HFFc6 (cell line): ENCODE results near the gene EPHB1. TPM values are rescaled to one million over a fixed set of nuclear protein-coding genes. Genes with fewer than 3 reads are reported as not detected.

Source experiments
- DNase-seq: peaks from one replicate; pipeline ENCODE4 v3.0.0-alpha.2; 2018
- H3K27ac Mint-ChIP-seq: 2 replicates; pipeline ENCODE4 v1.8.0; 2020; ENCODE audit warnings: mild to moderate bottlenecking, mixed read lengths
- H3K27me3 Mint-ChIP-seq: 2 replicates; pipeline ENCODE4 v1.8.0; 2021; ENCODE audit warnings: mild to moderate bottlenecking, moderate library complexity, mixed read lengths; ENCODE audit not compliant: insufficient read depth
- H3K36me3 Mint-ChIP-seq: 2 replicates; pipeline ENCODE4 v1.8.0; 2021; ENCODE audit warnings: low read depth, mixed read lengths
- H3K4me1 Mint-ChIP-seq: 2 replicates; pipeline ENCODE4 v1.8.0; 2020; ENCODE audit warnings: low read depth, mixed read lengths
- H3K4me3 Mint-ChIP-seq: 2 replicates; pipeline ENCODE4 v1.8.0; 2020; ENCODE audit warnings: mild to moderate bottlenecking, moderate library complexity, mixed read lengths
- H3K9me3 Mint-ChIP-seq: 2 replicates; pipeline ENCODE4 v1.8.0; 2020; ENCODE audit warnings: mild to moderate bottlenecking, mixed read lengths
- CTCF ChIP-seq: fragments of 200-600 bp; sonication (generic); IDR thresholded peaks from 2 replicates; pipeline ENCODE4 v1.5.0; 2021; ENCODE audit warnings: antibody characterized with exemption, mild to moderate bottlenecking
- total RNA-seq, 6 experiments: library from RNA; stranded (reverse); fragmentation: NEBNext Ultra II Directional; extraction: Animal tissue kit (Norgen Biotek cat#: 25700); gene quantifications; 2 replicates in 1 of 6; 3 replicates in 5 of 6; pipeline ENCODE4 v1.2.3, GENCODE V29; 2021

EPHB1 gene
- total RNA-seq, 6 experiments from 2014 or later, result 0.88 to 2.6 (median 1.0) TPM

- H3K27me3 Mint-ChIP-seq, result no peaks in the 10 kb centered on the region; the same call in none of the 2 replicates
- H3K9me3 Mint-ChIP-seq, result peaks cover 7% of the 10 kb centered on the region; the same call in 1 of the 2 replicates
- H3K4me1 Mint-ChIP-seq, result no peaks in the 10 kb centered on the region
- H3K36me3 Mint-ChIP-seq, result no peaks in the 10 kb centered on the region
- no peak overlapping the region for H3K4me3 Mint-ChIP-seq
- H3K27ac Mint-ChIP-seq, result no peak overlapping the region
- no peak for TF ChIP-seq CTCF
- no peak for DNase-seq
Observed at GRCh38 chr3:135163701-135164100, 368.6 kb downstream of the EPHB1 start.

DNA sequence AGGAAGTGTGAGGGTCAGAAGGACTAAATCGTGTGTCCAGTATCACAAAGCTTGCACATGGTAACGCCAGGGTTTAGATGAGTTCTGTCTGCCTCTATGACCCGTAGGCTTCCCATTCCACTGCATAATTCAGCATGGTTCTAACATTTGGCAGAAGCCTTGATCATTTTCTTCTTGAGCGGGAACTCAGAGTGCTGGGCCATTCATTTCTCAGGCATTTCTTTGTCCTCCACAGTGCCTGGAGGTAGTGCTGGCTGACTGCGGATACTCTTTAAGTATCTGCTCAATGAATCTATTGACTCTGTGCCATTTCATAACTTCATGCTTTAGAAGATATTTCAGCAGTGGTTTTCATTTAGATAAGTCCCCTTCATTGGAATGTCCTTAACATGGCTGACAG, 370.2 kb downstream of the EPHB1 start:
- Mint-ChIP-seq H3K9me3 (peaks cover 7% of the 10 kb centered on the region; the same call in 1 of the 2 replicates), H3K27ac (no peak overlapping the region), H3K36me3 (no peaks in the 10 kb centered on the region), H3K4me1 (no peaks in the 10 kb centered on the region), H3K27me3 (peaks cover 3% of the 10 kb centered on the region), H3K4me3 (no peak overlapping the region)
- no peak for TF ChIP-seq CTCF
- no peak for DNase-seq

GRCh38 chr3:135166266-135166825, 371.3 kb downstream of the EPHB1 start:
- Mint-ChIP-seq H3K4me3 (no peak overlapping the region), H3K36me3 (peaks cover 5% of the 10 kb centered on the region; the same call in 1 of the 2 replicates), H3K4me1 (no peaks in the 10 kb centered on the region), H3K9me3 (no peaks in the 10 kb centered on the region; the same call in 1 of the 2 replicates), H3K27me3 (peaks cover 3% of the 10 kb centered on the region; the same call in 1 of the 2 replicates), H3K27ac (no peak overlapping the region)
- no peak for TF ChIP-seq CTCF
- no peak for DNase-seq

- no peak overlapping the region for H3K27ac Mint-ChIP-seq
- no peak overlapping the region for H3K4me3 Mint-ChIP-seq
- peaks cover 5% of the 10 kb centered on the region; the same call in 1 of the 2 replicates for H3K36me3 Mint-ChIP-seq
- no peaks in the 10 kb centered on the region for H3K4me1 Mint-ChIP-seq
- DNase-seq, result no peak
- H3K9me3 Mint-ChIP-seq, result no peaks in the 10 kb centered on the region; the same call in 1 of the 2 replicates
- peaks cover 3% of the 10 kb centered on the region; the same call in 1 of the 2 replicates for H3K27me3 Mint-ChIP-seq
- no peak for TF ChIP-seq CTCF
Observed at GRCh38 chr3:135168822-135169221, 373.8 kb downstream of the EPHB1 start.

DNA sequence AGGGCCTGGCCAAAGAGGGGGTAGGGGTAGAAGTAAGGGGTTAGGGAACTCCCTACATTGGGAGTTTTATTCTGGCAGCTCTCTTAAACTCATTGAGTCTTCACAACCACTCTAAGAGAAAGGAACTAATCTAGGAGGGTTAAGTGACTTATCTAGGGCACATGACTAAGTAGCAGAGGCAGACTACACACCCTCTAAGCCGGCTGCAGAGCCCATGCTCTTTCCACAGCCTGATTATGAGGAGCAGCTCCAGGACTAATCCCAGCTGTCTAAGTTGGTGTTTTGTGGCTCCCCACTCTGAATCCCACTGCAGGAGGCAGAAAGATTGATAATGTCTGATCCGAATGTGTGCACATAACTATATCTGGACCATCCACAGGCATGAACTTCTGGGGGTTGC, 374.6 kb downstream of the EPHB1 start:
- peaks cover 5% of the 10 kb centered on the region; the same call in 1 of the 2 replicates for H3K36me3 Mint-ChIP-seq
- H3K4me3 Mint-ChIP-seq, result no peak overlapping the region
- no peaks in the 10 kb centered on the region; the same call in 1 of the 2 replicates for H3K9me3 Mint-ChIP-seq
- H3K4me1 Mint-ChIP-seq, result no peaks in the 10 kb centered on the region
- peaks cover 3% of the 10 kb centered on the region; the same call in 1 of the 2 replicates for H3K27me3 Mint-ChIP-seq
- no peak overlapping the region for H3K27ac Mint-ChIP-seq
- TF ChIP-seq CTCF, result no peak
- no peak for DNase-seq
